ENCODE results near the gene THOC5. TPM values are rescaled to one million over a fixed set of nuclear protein-coding genes. Genes with fewer than 3 reads are reported as not detected.
A peak's percentile ranks its signal among the peaks of the same experiment; 100 is the strongest.

Gene THOC5
- total RNA-seq, 1 experiment from 2014 or later: 74.4 TPM

- Histone ChIP-seq H3K4me1 (ENCODE audit: control insufficient read depth, insufficient read depth, low read length) (0 out of 2 replicates have a peak, but pooled peaks cover 2% of the 10 kb centered on the region), H3K27me3 (ENCODE audit: control insufficient read depth, insufficient read depth, low read length) (no peaks in the 10 kb centered on the region), H3K4me3 (ENCODE audit: low read depth in 2 of 2, low read length in 2 of 2) (peak overlapping the region in 1 of 2 experiments; percentile 7; a peak in 1 of 4 replicates), H3K36me3 (ENCODE audit: control insufficient read depth, insufficient read depth, low read length) (no peaks in the 10 kb centered on the region), H3K9me3 (ENCODE audit: control insufficient read depth, insufficient read depth, low read depth, low read length) (no peaks in the 10 kb centered on the region), H3K27ac (ENCODE audit: low read length) (no peak overlapping the region)
- DNase-seq (ENCODE audit: low read depth, low spot score) (no peak), ATAC-seq (no peak)
- BruUV-seq (replicated peaks): no TSS peak
- intact Hi-C loops (cut with micrococcal nuclease; ENCODE audit: unreplicated experiment) (no loop called here), in situ Hi-C loops (cut with HindIII; ENCODE audit: low pct_unique_long_range_greater_than_20kb, low sequenced_read_pairs) (no loop called here)
- TF ChIP-seq TCF7L2 (IDR thresholded peaks at IDR 0.05; ENCODE audit: low read depth, low read length) (no peak), CTCF (IDR thresholded peaks at IDR 0.05) (no peak), POLR2AphosphoS5 (IDR thresholded peaks at IDR 0.05; ENCODE audit: low read depth, low read length) (no peak), SIN3A (IDR thresholded peaks at IDR 0.05; ENCODE audit: borderline replicate concordance, insufficient read depth, low read depth, low read length) (no peak), REST (IDR thresholded peaks at IDR 0.05; ENCODE audit: insufficient read depth in 1 of 2, low read depth in 2 of 2, low read length in 1 of 2) (no peak)
- ChIA-PET CTCF (no interaction called here), POLR2A (no interaction called here)
Measured at GRCh38 chr22:29480512-29481264, 72.9 kb downstream of the THOC5 start.

- in situ Hi-C loops (cut with HindIII; ENCODE audit: low pct_unique_long_range_greater_than_20kb, low sequenced_read_pairs) (no loop called here), intact Hi-C loops (cut with micrococcal nuclease; ENCODE audit: unreplicated experiment) (no loop called here)
- Histone ChIP-seq H3K4me3 (ENCODE audit: low read depth in 2 of 2, low read length in 2 of 2) (peak overlapping the region in 1 of 2 experiments; percentile 7; a peak in 1 of 4 replicates), H3K9me3 (ENCODE audit: control insufficient read depth, insufficient read depth, low read depth, low read length) (no peaks in the 10 kb centered on the region), H3K36me3 (ENCODE audit: control insufficient read depth, insufficient read depth, low read length) (no peaks in the 10 kb centered on the region), H3K4me1 (ENCODE audit: control insufficient read depth, insufficient read depth, low read length) (0 out of 2 replicates have a peak, but pooled peaks cover 2% of the 10 kb centered on the region), H3K27me3 (ENCODE audit: control insufficient read depth, insufficient read depth, low read length) (no peaks in the 10 kb centered on the region), H3K27ac (ENCODE audit: low read length) (no peak overlapping the region)
- POLR2A ChIA-PET: no interaction called here
- CTCF ChIA-PET: no interaction called here
- TF ChIP-seq SIN3A (IDR thresholded peaks at IDR 0.05; ENCODE audit: borderline replicate concordance, insufficient read depth, low read depth, low read length): no peak
- no peak for TF ChIP-seq REST (IDR thresholded peaks at IDR 0.05; ENCODE audit: insufficient read depth in 1 of 2, low read depth in 2 of 2, low read length in 1 of 2)
- no peak for TF ChIP-seq POLR2AphosphoS5 (IDR thresholded peaks at IDR 0.05; ENCODE audit: low read depth, low read length)
- no peak for TF ChIP-seq CTCF (IDR thresholded peaks at IDR 0.05)
- TF ChIP-seq TCF7L2 (IDR thresholded peaks at IDR 0.05; ENCODE audit: low read depth, low read length): no peak
- no TSS peak for BruUV-seq (replicated peaks)
- no peak for DNase-seq (ENCODE audit: low read depth, low spot score)
- no peak for ATAC-seq
Measured at GRCh38 chr22:29480262-29480511, 73.4 kb downstream of the THOC5 start.

All from Panc1 (cell line).